ENCODE data around the gene BMPR1B.

DNA sequence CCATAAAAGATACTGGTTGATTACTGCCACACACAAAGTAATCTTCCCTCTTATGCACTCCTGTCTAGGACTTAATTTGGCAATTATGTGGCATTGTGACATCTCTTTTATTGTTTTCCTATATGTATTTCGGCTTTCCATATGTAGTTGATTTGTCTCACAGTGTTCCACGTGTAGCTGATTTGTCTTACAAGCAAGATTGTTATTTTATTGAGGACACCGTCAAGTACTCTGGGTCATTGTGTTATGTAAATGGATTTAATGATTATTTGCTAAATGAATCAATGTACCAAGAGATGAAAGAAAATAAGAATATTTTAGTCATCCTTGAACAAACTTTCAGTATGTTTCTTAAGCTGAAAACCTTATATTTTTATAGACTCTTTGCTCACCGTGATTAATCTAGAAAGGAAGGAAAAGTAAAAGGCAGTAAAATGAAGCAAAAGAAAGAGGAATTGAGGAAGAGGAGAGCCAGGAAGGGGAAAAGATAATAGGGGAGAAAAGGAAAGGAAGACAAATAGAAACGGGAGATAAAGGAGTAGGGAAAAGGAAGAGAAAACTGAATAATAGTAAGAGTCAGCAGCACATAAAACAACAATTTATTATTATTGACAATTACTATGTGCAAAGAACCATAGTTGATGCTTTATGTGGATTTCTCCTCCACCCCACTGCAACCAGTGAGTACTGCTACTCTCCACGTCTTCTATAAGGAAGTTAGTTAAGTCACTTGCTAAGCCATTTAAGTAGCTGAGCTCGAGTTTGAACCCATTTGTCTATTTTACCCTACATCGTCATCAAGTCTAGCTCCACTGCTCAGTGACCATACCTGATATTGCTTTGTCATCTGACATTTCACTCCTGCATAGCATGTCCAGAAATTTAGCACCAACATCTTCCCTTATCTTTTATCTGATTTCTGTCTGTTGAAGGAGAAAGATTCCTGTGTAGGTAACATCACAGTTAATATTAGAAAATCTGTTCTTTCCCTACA, 336.5 kb downstream of the BMPR1B start:
- TF ChIP-seq, protein P1, sequence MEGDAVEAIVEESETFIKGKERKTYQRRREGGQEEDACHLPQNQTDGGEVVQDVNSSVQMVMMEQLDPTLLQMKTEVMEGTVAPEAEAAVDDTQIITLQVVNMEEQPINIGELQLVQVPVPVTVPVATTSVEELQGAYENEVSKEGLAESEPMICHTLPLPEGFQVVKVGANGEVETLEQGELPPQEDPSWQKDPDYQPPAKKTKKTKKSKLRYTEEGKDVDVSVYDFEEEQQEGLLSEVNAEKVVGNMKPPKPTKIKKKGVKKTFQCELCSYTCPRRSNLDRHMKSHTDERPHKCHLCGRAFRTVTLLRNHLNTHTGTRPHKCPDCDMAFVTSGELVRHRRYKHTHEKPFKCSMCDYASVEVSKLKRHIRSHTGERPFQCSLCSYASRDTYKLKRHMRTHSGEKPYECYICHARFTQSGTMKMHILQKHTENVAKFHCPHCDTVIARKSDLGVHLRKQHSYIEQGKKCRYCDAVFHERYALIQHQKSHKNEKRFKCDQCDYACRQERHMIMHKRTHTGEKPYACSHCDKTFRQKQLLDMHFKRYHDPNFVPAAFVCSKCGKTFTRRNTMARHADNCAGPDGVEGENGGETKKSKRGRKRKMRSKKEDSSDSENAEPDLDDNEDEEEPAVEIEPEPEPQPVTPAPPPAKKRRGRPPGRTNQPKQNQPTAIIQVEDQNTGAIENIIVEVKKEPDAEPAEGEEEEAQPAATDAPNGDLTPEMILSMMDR (tag by site-specific recombination; IDR thresholded peaks at IDR 0.05) = no peak
- no peak for TF ChIP-seq ZNF266 (tag by site-specific recombination; IDR thresholded peaks at IDR 0.05; ENCODE audit: low read depth)
- TF ChIP-seq PATZ1 (tag by site-specific recombination; IDR thresholded peaks at IDR 0.05) = no peak
- TF ChIP-seq ZEB2 (tag by site-specific recombination; IDR thresholded peaks at IDR 0.05) = no peak
- TF ChIP-seq REPIN1 (tag by site-specific recombination; IDR thresholded peaks at IDR 0.05; ENCODE audit: low read depth) = no peak
- TF ChIP-seq ZNF155 (tag by site-specific recombination; IDR thresholded peaks at IDR 0.05) = no peak
- TF ChIP-seq ZNF561 (tag by site-specific recombination; IDR thresholded peaks at IDR 0.05; ENCODE audit: borderline replicate concordance) = no peak
- TF ChIP-seq, protein P2, sequence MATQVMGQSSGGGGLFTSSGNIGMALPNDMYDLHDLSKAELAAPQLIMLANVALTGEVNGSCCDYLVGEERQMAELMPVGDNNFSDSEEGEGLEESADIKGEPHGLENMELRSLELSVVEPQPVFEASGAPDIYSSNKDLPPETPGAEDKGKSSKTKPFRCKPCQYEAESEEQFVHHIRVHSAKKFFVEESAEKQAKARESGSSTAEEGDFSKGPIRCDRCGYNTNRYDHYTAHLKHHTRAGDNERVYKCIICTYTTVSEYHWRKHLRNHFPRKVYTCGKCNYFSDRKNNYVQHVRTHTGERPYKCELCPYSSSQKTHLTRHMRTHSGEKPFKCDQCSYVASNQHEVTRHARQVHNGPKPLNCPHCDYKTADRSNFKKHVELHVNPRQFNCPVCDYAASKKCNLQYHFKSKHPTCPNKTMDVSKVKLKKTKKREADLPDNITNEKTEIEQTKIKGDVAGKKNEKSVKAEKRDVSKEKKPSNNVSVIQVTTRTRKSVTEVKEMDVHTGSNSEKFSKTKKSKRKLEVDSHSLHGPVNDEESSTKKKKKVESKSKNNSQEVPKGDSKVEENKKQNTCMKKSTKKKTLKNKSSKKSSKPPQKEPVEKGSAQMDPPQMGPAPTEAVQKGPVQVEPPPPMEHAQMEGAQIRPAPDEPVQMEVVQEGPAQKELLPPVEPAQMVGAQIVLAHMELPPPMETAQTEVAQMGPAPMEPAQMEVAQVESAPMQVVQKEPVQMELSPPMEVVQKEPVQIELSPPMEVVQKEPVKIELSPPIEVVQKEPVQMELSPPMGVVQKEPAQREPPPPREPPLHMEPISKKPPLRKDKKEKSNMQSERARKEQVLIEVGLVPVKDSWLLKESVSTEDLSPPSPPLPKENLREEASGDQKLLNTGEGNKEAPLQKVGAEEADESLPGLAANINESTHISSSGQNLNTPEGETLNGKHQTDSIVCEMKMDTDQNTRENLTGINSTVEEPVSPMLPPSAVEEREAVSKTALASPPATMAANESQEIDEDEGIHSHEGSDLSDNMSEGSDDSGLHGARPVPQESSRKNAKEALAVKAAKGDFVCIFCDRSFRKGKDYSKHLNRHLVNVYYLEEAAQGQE (tag by site-specific recombination; IDR thresholded peaks at IDR 0.05) = no peak
- TF ChIP-seq ZNF398 (tag by site-specific recombination; IDR thresholded peaks at IDR 0.05) = no peak
- no peak for TF ChIP-seq ZNF521 (tag by site-specific recombination; IDR thresholded peaks at IDR 0.05)
- TF ChIP-seq MZF1 (tag by site-specific recombination; IDR thresholded peaks at IDR 0.05; ENCODE audit: borderline replicate concordance) = no peak

Measured in HEK293 (cell line).